PC-9 (cell line): ENCODE data around the gene CNDP1. TPM values are rescaled to one million over a fixed set of nuclear protein-coding genes. Genes with fewer than 3 reads are reported as not detected.

Experiments used
- Bru-seq: library from RNA; stranded (reverse); fragments of 400-500 nt; gene quantifications from one replicate; lab custom pipeline; 2021; lab: Mats Ljungman, UMichigan
- BruChase-seq, 2 experiments: library from RNA; stranded (reverse); fragments of 400-500 nt; gene quantifications; one replicate each; lab custom pipeline; 2021; lab: Mats Ljungman, UMichigan
- BruUV-seq: library from RNA; stranded (reverse); fragments of 400-500 nt; replicated peaks from 2 replicates; lab custom pipeline; 2021; lab: Mats Ljungman, UMichigan
- CTCF ChIA-PET: fragments of 300-600 bp; sonication (Branson Sonifier 250); formaldehyde crosslinking; loops from one replicate; lab custom pipeline; 2022; ENCODE audit warnings: antibody characterized with exemption; lab: Charles Lee
- POLR2A ChIA-PET: fragments of 300-600 bp; sonication (Branson Sonifier 250); formaldehyde crosslinking; loops from one replicate; lab custom pipeline; 2022; ENCODE audit warnings: antibody characterized with exemption; ENCODE audit not compliant: unreplicated experiment; lab: Charles Lee
- DNase-seq, 2 experiments: peaks; one replicate each; pipeline versions ENCODE4 v3.0.0 to v3.0.0-alpha.2; 2015 to 2022; ENCODE audit warnings: mixed read lengths in 1 of 2
- H2AFZ ChIP-seq: fragments of 200-600 bp; sonication (generic); 2 replicates; pipeline ENCODE4 v1.8.1; 2017; ENCODE audit warnings: antibody characterized with exemption
- H3F3A ChIP-seq: fragments of 200-600 bp; sonication (generic); 2 replicates; pipeline ENCODE4 v1.8.1; 2017; ENCODE audit warnings: antibody characterized with exemption, mild to moderate bottlenecking, low read depth; ENCODE audit not compliant: insufficient read depth
- H3K27ac ChIP-seq: fragments of 200-600 bp; sonication (generic); 2 replicates; pipeline ENCODE4 v1.6.1; 2016; ENCODE audit warnings: mixed run types
- H3K27me3 ChIP-seq: fragments of 200-600 bp; sonication (generic); 2 replicates; pipeline ENCODE4 v1.6.1; 2016; ENCODE audit warnings: low read depth, mixed run types; ENCODE audit not compliant: insufficient read depth
- H3K36me3 ChIP-seq: fragments of 200-600 bp; sonication (generic); 2 replicates; pipeline ENCODE4 v1.6.1; 2016; ENCODE audit warnings: low read depth, mixed run types
- H3K4me1 ChIP-seq: fragments of 200-600 bp; sonication (generic); replicated peaks from 2 replicates; pipeline ENCODE4 v1.6.1; 2016; ENCODE audit warnings: mixed run types; ENCODE audit not compliant: insufficient read depth
- H3K4me2 ChIP-seq: fragments of 200-600 bp; sonication (generic); 2 replicates; pipeline ENCODE4 v1.6.1; 2017; ENCODE audit warnings: mixed run types
- H3K4me3 ChIP-seq: fragments of 200-600 bp; sonication (generic); 2 replicates; pipeline ENCODE4 v1.6.1; 2016; ENCODE audit warnings: mixed run types
- H3K79me2 ChIP-seq: fragments of 200-600 bp; sonication (generic); 2 replicates; pipeline ENCODE4 v1.6.1; 2017; ENCODE audit warnings: low read depth, mixed run types
- H3K9me2 ChIP-seq: fragments of 200-600 bp; sonication (generic); 2 replicates; pipeline ENCODE4 v1.8.1; 2017; ENCODE audit warnings: mild to moderate bottlenecking; ENCODE audit not compliant: insufficient read depth
- H3K9me3 ChIP-seq: fragments of 200-600 bp; sonication (generic); 2 replicates; pipeline ENCODE4 v1.8.1; 2016; ENCODE audit warnings: low read depth; ENCODE audit not compliant: insufficient read depth
- H4K20me1 ChIP-seq: fragments of 200-600 bp; sonication (generic); 2 replicates; pipeline ENCODE4 v1.8.1; 2017; ENCODE audit not compliant: insufficient read depth
- EZH2 ChIP-seq: fragments of 200-600 bp; sonication (generic); IDR thresholded peaks from 2 replicates; pipeline ENCODE4 v1.8.0; 2017; ENCODE audit warnings: antibody characterized with exemption, low read depth
- intact Hi-C: fragments of 100-400 bp; cut with micrococcal nuclease; formaldehyde crosslinking; loops from one replicate; pipeline ENCODE4 v1.10.0; 2022; ENCODE audit not compliant: unreplicated experiment
- long read RNA-seq: library from polyadenylated mRNA; stranded (forward); transcript quantifications from one replicate; pipeline ENCODE4 v2.0.0, GENCODE V29; 2022
- total RNA-seq: library from RNA; stranded (reverse); gene quantifications from 2 replicates; pipeline ENCODE4 v1.2.3, GENCODE V29; 2021
- TF ChIP-seq, protein P1 (sequence below): fragments of 200-600 bp; sonication (generic); conservative IDR thresholded peaks from 2 replicates; pipeline ENCODE4 v1.6.1; 2017; ENCODE audit warnings: mixed run types, antibody characterized with exemption, mild to moderate bottlenecking, moderate library complexity

Gene CNDP1, protein sequence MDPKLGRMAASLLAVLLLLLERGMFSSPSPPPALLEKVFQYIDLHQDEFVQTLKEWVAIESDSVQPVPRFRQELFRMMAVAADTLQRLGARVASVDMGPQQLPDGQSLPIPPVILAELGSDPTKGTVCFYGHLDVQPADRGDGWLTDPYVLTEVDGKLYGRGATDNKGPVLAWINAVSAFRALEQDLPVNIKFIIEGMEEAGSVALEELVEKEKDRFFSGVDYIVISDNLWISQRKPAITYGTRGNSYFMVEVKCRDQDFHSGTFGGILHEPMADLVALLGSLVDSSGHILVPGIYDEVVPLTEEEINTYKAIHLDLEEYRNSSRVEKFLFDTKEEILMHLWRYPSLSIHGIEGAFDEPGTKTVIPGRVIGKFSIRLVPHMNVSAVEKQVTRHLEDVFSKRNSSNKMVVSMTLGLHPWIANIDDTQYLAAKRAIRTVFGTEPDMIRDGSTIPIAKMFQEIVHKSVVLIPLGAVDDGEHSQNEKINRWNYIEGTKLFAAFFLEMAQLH
- total RNA-seq (not detected in 2 replicates), Bru-seq, nascent RNA (percentile 3 among the genes with signal in this experiment), BruChase-seq, experiment 1, labeled RNA remaining after a 2-hour chase (percentile 10 among the genes with signal in this experiment), BruChase-seq, experiment 2, labeled RNA remaining after a 6-hour chase (percentile 4 among the genes with signal in this experiment)
- long read RNA-seq, result 0 reads

DNA sequence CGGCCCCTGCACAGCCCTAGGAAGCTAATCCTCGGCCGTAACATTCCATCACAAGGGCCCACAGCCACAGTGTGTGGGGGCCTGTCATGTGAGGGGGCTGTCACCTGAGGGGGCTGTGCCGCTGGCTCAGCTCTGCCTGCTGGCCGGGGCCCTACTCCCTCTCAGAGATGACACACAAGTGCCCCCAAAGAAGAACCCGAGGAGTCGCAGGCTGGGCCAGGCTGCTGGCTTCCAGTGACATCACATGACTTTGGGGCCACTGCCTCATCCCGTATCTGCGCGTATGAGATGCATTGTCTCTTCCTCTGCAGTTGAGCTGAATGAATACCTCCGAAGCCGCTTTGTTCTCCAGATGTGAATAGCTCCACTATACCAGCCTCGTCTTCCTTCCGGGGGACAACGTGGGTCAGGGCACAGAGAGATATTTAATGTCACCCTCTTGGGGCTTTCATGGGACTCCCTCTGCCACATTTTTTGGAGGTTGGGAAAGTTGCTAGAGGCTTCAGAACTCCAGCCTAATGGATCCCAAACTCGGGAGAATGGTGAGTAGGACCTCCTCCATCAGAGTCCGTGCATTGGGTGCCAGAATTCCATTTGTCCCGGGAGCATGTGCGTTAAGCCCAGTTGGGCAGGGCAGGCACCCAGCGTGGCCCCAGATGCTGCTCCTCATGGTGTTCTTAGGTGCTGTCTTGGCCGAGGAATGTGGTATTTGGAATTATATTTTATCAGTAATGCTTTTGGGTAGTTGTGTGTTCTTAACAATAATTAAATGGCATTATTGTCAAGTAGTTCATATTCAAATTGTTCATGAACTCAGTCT is at the start of gene CNDP1:
TSS of gene CNDP1 (plus strand) at position 351 of the 820 bp plus-strand sequence. CDS start at position 519, 168 bp downstream.
- Histone ChIP-seq H3F3A (no peaks in the 10 kb centered on the region), H3K36me3 (no peaks in the 10 kb centered on the region), H4K20me1 (no peaks in the 10 kb centered on the region), H3K27me3 (peaks cover 54% of the 10 kb centered on the region), H3K79me2 (no peaks in the 10 kb centered on the region), H3K9me3 (no peaks in the 10 kb centered on the region), H3K27ac (no peak within 1 kb of the TSS), H3K4me2 (no peak within 1 kb of the TSS), H2AFZ (no peak within 1 kb of the TSS), H3K9me2 (no peaks in the 10 kb centered on the region), H3K4me1 (no peaks in the 10 kb centered on the region), H3K4me3 (no peak within 1 kb of the TSS)
- BruUV-seq, result no TSS peak
- ChIA-PET CTCF (no interaction called here), POLR2A (no interaction called here)
- intact Hi-C loops, result no loop called here
- TF ChIP-seq, protein P1, sequence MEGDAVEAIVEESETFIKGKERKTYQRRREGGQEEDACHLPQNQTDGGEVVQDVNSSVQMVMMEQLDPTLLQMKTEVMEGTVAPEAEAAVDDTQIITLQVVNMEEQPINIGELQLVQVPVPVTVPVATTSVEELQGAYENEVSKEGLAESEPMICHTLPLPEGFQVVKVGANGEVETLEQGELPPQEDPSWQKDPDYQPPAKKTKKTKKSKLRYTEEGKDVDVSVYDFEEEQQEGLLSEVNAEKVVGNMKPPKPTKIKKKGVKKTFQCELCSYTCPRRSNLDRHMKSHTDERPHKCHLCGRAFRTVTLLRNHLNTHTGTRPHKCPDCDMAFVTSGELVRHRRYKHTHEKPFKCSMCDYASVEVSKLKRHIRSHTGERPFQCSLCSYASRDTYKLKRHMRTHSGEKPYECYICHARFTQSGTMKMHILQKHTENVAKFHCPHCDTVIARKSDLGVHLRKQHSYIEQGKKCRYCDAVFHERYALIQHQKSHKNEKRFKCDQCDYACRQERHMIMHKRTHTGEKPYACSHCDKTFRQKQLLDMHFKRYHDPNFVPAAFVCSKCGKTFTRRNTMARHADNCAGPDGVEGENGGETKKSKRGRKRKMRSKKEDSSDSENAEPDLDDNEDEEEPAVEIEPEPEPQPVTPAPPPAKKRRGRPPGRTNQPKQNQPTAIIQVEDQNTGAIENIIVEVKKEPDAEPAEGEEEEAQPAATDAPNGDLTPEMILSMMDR, result no peak
- TF ChIP-seq EZH2, result no peak
- DNase-seq, result no peak

DNA sequence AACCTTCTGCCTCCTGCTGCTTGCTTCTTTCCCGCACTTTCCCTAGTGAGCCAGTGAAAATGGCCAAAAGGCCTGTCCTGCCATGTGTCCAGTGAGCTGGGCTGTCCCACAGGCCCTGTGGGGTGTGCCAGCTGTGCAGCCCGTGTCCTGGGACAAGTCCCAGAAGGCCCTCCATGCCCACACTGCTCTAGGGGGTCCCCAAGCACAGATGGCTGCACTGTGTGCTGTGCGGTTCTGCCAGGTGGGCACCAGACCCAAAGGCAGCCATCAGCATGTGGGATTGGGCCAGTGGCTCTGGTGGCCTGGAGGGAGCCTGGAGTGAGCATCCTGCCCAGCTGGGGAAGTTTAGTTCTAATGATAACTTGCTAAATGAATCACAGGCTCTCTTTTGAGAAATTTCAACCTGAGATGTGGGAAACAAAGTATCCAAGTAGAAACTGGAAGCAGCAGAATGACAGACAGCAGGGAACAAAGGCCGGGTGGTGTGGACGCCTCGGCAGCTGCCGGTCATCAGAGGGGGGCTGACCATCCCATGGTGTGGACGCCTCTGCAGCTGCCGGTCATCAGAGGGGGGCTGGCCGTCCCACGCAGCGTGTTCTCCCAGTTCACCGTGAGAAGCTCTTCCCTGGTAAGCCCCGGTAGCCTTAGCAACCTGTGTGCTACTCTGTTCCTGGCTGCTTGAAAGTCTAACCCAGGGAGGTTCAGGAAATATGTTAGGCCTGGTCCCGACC is 48.0 kb upstream of the CNDP1 start:
- Histone ChIP-seq H3K4me1 (no peaks in the 10 kb centered on the region), H3F3A (no peaks in the 10 kb centered on the region), H3K9me2 (no peaks in the 10 kb centered on the region), H4K20me1 (no peaks in the 10 kb centered on the region), H3K4me2 (no peak overlapping the region), H3K9me3 (no peaks in the 10 kb centered on the region; the same call in 1 of the 2 replicates), H3K4me3 (no peak overlapping the region), H2AFZ (no peak overlapping the region), H3K79me2 (no peaks in the 10 kb centered on the region), H3K27ac (no peak overlapping the region), H3K27me3 (peaks cover 78% of the 10 kb centered on the region), H3K36me3 (no peaks in the 10 kb centered on the region)
- no peak for TF ChIP-seq EZH2
- TF ChIP-seq, protein P1, result no peak
- BruUV-seq, result no TSS peak
- intact Hi-C loops, result no loop called here
- ChIA-PET POLR2A (no interaction called here), CTCF (no interaction called here)
- DNase-seq, result no peak
